Endothelial cell of umbilical vein (primary cell): ENCODE measurements around the gene EYS.

Experiments used
- EZH2 ChIP-seq: IDR thresholded peaks from 2 replicates; pipeline ENCODE4 v1.6.1; 2012; ENCODE audit warnings: borderline replicate concordance, low read depth, mild to moderate bottlenecking, moderate library complexity, low read length, inconsistent platforms; ENCODE audit not compliant: severe bottlenecking
- FOS ChIP-seq: IDR thresholded peaks from 2 replicates; pipeline ENCODE4 v1.6.1; 2011; ENCODE audit warnings: mild to moderate bottlenecking, low read length, moderate library complexity, borderline replicate concordance; ENCODE audit not compliant: insufficient read depth
- GATA2 ChIP-seq: IDR thresholded peaks from 2 replicates; pipeline ENCODE4 v1.7.0; 2011; ENCODE audit warnings: low read depth, mild to moderate bottlenecking, moderate library complexity, mixed read lengths, low read length; ENCODE audit not compliant: insufficient read length, insufficient read depth
- MYC ChIP-seq: IDR thresholded peaks from one replicate; pipeline ENCODE4 v1.6.1; 2011; ENCODE audit warnings: mild to moderate bottlenecking, low read depth, low read length
- POLR2A ChIP-seq: IDR thresholded peaks from 2 replicates; pipeline ENCODE4 v1.6.1; 2012; ENCODE audit warnings: low read depth, mild to moderate bottlenecking, control low read depth, low read length
- POLR2AphosphoS5 ChIP-seq: IDR thresholded peaks from 2 replicates; pipeline ENCODE4 v1.6.1; 2012; ENCODE audit warnings: low read depth, mild to moderate bottlenecking, control low read depth, low read length, moderate library complexity; ENCODE audit not compliant: insufficient read depth
- TF ChIP-seq, protein P1 (sequence below), 2 donors: IDR thresholded peaks; 1 replicate in 1 of 2; 2 replicates in 1 of 2; pipeline ENCODE4 v1.5.1; 2011; ENCODE audit warnings: low read length in 2 of 2, mild to moderate bottlenecking in 2 of 2, moderate library complexity in 2 of 2, control low read depth in 1 of 2, inconsistent platforms in 1 of 2, low read depth in 1 of 2; ENCODE audit not compliant: insufficient read depth in 1 of 2; ENCODE audit errors: extremely low read depth in 1 of 2
- TF ChIP-seq, protein P2 (sequence below): IDR thresholded peaks from 2 replicates; pipeline ENCODE4 v1.6.1; 2011; ENCODE audit not compliant: insufficient read depth, insufficient read length

DNA sequence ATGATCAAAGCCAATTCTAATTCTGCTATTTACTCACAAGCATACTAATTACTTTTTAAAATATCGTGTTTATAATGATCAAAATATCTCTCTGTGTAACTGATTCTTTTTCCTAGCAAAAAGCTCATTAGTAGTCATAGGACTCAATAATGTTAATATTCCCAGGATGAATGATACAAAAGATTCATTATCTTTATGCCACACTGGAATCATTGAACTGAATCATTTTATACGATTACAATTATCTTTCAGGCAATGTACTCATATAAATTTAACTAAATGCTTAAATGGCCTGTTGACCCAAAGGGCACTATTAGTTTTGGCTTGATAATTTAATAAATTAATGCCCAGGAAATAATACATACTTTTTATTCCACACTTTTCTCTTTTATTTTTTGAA, 96.3 kb downstream of the EYS start:
- TF ChIP-seq, protein P1, sequence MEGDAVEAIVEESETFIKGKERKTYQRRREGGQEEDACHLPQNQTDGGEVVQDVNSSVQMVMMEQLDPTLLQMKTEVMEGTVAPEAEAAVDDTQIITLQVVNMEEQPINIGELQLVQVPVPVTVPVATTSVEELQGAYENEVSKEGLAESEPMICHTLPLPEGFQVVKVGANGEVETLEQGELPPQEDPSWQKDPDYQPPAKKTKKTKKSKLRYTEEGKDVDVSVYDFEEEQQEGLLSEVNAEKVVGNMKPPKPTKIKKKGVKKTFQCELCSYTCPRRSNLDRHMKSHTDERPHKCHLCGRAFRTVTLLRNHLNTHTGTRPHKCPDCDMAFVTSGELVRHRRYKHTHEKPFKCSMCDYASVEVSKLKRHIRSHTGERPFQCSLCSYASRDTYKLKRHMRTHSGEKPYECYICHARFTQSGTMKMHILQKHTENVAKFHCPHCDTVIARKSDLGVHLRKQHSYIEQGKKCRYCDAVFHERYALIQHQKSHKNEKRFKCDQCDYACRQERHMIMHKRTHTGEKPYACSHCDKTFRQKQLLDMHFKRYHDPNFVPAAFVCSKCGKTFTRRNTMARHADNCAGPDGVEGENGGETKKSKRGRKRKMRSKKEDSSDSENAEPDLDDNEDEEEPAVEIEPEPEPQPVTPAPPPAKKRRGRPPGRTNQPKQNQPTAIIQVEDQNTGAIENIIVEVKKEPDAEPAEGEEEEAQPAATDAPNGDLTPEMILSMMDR (IDR thresholded peaks at IDR 0.05; ENCODE audit: extremely low read depth in 1 of 2, insufficient read depth in 1 of 2, low read depth in 1 of 2, low read length in 2 of 2), result no peak
- no peak for TF ChIP-seq FOS
- no peak for TF ChIP-seq EZH2
- TF ChIP-seq POLR2A, result no peak
- TF ChIP-seq, protein P2, sequence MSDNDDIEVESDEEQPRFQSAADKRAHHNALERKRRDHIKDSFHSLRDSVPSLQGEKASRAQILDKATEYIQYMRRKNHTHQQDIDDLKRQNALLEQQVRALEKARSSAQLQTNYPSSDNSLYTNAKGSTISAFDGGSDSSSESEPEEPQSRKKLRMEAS, result no peak
- no peak for TF ChIP-seq GATA2
- TF ChIP-seq MYC, result no peak
- no peak for TF ChIP-seq POLR2AphosphoS5
